Peyer's patch (tissue), 4 donors: ENCODE results near the gene FANK1.

Source experiments
- POLR2A ChIP-seq, 2 donors: fragments of 450-650 bp; IDR thresholded peaks; one replicate each; pipeline ENCODE4 v1.5.1; 2017; ENCODE audit warnings: antibody characterized with exemption in 2 of 2, mild to moderate bottlenecking in 2 of 2, moderate library complexity in 2 of 2
- TF ChIP-seq, protein P1 (sequence below), 6 experiments: fragments of 450-650 bp in 4 of 6; fragments of 200-600 bp in 2 of 6; sonication (generic) in 1 of 6; IDR thresholded peaks; one replicate each; pipeline ENCODE4 v1.5.1; 2017 to 2019; ENCODE audit warnings: antibody characterized with exemption in 6 of 6, mild to moderate bottlenecking in 3 of 6, moderate library complexity in 1 of 6

- TF ChIP-seq, protein P1, sequence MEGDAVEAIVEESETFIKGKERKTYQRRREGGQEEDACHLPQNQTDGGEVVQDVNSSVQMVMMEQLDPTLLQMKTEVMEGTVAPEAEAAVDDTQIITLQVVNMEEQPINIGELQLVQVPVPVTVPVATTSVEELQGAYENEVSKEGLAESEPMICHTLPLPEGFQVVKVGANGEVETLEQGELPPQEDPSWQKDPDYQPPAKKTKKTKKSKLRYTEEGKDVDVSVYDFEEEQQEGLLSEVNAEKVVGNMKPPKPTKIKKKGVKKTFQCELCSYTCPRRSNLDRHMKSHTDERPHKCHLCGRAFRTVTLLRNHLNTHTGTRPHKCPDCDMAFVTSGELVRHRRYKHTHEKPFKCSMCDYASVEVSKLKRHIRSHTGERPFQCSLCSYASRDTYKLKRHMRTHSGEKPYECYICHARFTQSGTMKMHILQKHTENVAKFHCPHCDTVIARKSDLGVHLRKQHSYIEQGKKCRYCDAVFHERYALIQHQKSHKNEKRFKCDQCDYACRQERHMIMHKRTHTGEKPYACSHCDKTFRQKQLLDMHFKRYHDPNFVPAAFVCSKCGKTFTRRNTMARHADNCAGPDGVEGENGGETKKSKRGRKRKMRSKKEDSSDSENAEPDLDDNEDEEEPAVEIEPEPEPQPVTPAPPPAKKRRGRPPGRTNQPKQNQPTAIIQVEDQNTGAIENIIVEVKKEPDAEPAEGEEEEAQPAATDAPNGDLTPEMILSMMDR (IDR thresholded peaks at IDR 0.05): no peak
- TF ChIP-seq POLR2A (IDR thresholded peaks at IDR 0.05): no peak
Measured at GRCh38 chr10:125882596-125882995, 13.8 kb upstream of the FANK1 start.
